ENCODE results near the gene TBXAS1. TPM values are rescaled to one million over a fixed set of nuclear protein-coding genes. Genes with fewer than 3 reads are reported as not detected.

TBXAS1 gene
- total RNA-seq, 4 donors from 2014 or later, result 0.41 to 5.2 (median 3.3) TPM

DNA sequence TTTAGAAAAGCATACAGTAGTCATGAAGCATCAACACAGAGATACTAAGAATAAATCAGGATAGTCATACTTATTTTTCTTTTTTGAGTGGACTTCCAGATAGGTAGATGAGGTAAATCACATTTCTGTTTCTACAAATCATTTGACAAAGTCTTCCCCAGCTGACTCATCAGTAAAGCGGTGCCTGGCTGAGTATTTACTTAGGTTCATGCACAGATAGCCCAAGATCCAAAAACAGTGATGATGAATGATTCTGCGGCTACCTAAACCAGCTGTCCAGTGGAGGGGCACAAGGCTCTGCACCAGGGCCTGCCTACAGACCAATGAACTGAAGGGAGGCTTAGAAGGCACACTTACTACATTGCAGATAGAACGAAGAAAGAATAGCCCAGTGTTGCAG lies 120.6 kb downstream of the TBXAS1 start:
- in situ Hi-C loops (cut with MboI; ENCODE audit: low sequenced_read_pairs in 4 of 4), result no loop called here
- no peak for TF ChIP-seq CTCF (IDR thresholded peaks at IDR 0.05 in 4 of 5, conservative IDR thresholded peaks at IDR 0.05 in 1 of 5)
- H3K27me3 ChIP-seq, result no peaks in the 10 kb centered on the region
- no peak overlapping the region for H3K27ac ChIP-seq
- no peak overlapping the region for H3K4me3 ChIP-seq
- H3K4me1 ChIP-seq, result no peaks in the 10 kb centered on the region
- intact Hi-C loops (cut with DNase I; ENCODE audit: low total_unique reads), result no loop called here
- peaks cover 0 to 5% (median 0%) of the 10 kb centered on the region in 3 donors for H3K9me3 ChIP-seq
- DNase-seq, result no peak
- ATAC-seq, result no peak
- no peaks in the 10 kb centered on the region for H3K36me3 ChIP-seq

GRCh38 chr7:139950881-139951525 lies 121.9 kb downstream of the TBXAS1 start:
- in situ Hi-C loops (cut with MboI; ENCODE audit: low sequenced_read_pairs in 4 of 4) (no loop called here), intact Hi-C loops (cut with DNase I; ENCODE audit: low total_unique reads) (no loop called here)
- H3K27me3 ChIP-seq, result no peaks in the 10 kb centered on the region
- ATAC-seq, result no peak
- H3K4me3 ChIP-seq, result no peak overlapping the region
- H3K4me1 ChIP-seq, result no peaks in the 10 kb centered on the region
- no peaks in the 10 kb centered on the region for H3K36me3 ChIP-seq
- H3K9me3 ChIP-seq, result peaks cover 0 to 5% (median 0%) of the 10 kb centered on the region in 3 donors
- H3K27ac ChIP-seq, result no peak overlapping the region
- no peak for TF ChIP-seq CTCF (IDR thresholded peaks at IDR 0.05 in 4 of 5, conservative IDR thresholded peaks at IDR 0.05 in 1 of 5)
- TF ChIP-seq POLR2A (IDR thresholded peaks at IDR 0.05), result no peak
- DNase-seq, result no peak

DNA sequence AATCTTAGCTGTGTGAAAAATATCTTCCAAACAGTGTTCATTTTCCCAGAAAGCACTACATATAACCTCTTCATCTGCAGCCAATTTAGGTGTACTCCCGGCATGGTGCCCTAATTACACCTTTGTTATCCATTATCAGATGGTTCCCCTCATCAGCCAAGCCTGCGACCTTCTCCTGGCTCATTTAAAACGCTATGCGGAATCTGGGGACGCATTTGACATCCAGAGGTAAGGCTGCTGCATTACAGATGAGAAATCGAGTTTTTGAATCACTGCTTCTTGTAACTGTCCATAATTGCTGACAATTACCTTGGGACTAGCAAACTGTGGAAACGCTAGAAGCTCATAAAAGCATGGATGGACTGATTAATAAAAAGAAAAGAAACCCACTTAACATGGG lies 124.2 kb downstream of the TBXAS1 start:
- TF ChIP-seq POLR2A (IDR thresholded peaks at IDR 0.05), result no peak
- no peak for TF ChIP-seq CTCF (IDR thresholded peaks at IDR 0.05 in 4 of 5, conservative IDR thresholded peaks at IDR 0.05 in 1 of 5)
- Histone ChIP-seq H3K27me3 (no peaks in the 10 kb centered on the region), H3K9me3 (peaks cover 0 to 1% (median 0%) of the 10 kb centered on the region in 3 donors), H3K27ac (no peak overlapping the region), H3K36me3 (no peaks in the 10 kb centered on the region), H3K4me3 (no peak overlapping the region), H3K4me1 (no peaks in the 10 kb centered on the region)
- no peak for ATAC-seq
- in situ Hi-C loops (cut with MboI; ENCODE audit: low sequenced_read_pairs in 4 of 4) (no loop called here), intact Hi-C loops (cut with DNase I; ENCODE audit: low total_unique reads) (no loop called here)
- no peak for DNase-seq

GRCh38 chr7:139955109-139955820 lies 126.2 kb downstream of the TBXAS1 start:
- in situ Hi-C loops (cut with MboI; ENCODE audit: low sequenced_read_pairs in 4 of 4) (no loop called here), intact Hi-C loops (cut with DNase I; ENCODE audit: low total_unique reads) (no loop called here)
- DNase-seq, result no peak
- no peak for ATAC-seq
- no peak overlapping the region for H3K4me3 ChIP-seq
- TF ChIP-seq CTCF (IDR thresholded peaks at IDR 0.05 in 4 of 5, conservative IDR thresholded peaks at IDR 0.05 in 1 of 5) (no peak), POLR2A (IDR thresholded peaks at IDR 0.05) (no peak)
- H3K27ac ChIP-seq, result no peak overlapping the region
- no peaks in the 10 kb centered on the region for H3K4me1 ChIP-seq
- no peaks in the 10 kb centered on the region for H3K9me3 ChIP-seq
- H3K36me3 ChIP-seq, result no peaks in the 10 kb centered on the region
- no peaks in the 10 kb centered on the region for H3K27me3 ChIP-seq

Measured in gastrocnemius medialis (tissue), 4 donors.